IPS-NIHi7 (cell line): ENCODE measurements around the gene FCER1A.
"Not testable (repeated sequence)": the region's sequence is repeated elsewhere in the genome, so short reads cannot be mapped to it uniquely, and the experiment has no call there.

Source experiments
- DNase-seq: peaks from one replicate; pipeline ENCODE4 v3.0.0; 2012; ENCODE audit warnings: mixed read lengths; ENCODE audit errors: extremely low spot score

Gene FCER1A

DNA sequence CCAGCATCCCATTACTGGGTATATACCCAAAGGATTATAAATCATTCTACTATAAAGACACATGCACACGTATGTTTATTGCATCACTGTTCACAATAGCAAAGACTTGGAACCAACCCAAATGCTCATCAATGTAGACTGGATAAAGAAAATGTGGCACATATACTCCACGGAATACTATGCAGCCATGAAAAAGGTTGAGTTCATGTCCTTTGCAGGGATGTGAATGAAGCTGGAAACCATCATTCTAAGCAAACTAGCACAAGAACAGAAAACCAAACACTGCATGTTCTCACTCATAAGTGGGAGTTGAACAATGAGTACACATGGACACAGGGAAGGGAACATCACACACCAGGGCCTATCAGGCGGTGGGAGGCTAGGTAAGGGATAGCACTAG, 47.2 kb downstream of the FCER1A start:
- not testable (repeated sequence) for DNase-seq

DNA sequence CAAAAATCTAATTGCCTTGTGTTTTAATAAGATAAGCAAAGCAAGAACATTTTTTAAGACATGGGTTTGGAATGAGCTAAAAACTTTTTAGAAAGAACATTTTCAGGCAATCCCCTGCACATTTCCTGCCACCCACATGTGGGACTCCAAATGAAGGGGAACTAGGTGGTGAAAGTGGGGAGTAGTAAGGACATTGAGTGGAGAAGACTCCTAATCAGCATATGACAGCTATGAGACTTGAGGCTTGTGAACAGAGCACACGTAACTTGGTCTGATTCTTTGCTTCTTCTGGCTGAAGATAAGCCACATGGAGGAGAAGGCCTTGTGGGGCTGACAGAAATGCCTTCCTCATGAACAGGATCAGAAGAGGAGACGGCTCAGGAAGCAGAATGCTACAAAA, 50.3 kb downstream of the FCER1A start:
- DNase-seq, result no peak
